ENCODE measurements around the gene ZRANB1. TPM values are rescaled to one million over a fixed set of nuclear protein-coding genes. Genes with fewer than 3 reads are reported as not detected.

Gene ZRANB1
- total and polyA plus RNA-seq, 2 experiments from 2014 or later: 4.2 to 26.7 TPM

GRCh38 chr10:124998624-124999291 is 56.8 kb downstream of the ZRANB1 start (continued):
- TF ChIP-seq ZNF462 (CRISPR knock-in tag; IDR thresholded peaks at IDR 0.05) (no peak), CREB1 (CRISPR knock-in tag; IDR thresholded peaks at IDR 0.05; ENCODE audit: low read depth) (no peak)
- TF ChIP-seq, protein P1, sequence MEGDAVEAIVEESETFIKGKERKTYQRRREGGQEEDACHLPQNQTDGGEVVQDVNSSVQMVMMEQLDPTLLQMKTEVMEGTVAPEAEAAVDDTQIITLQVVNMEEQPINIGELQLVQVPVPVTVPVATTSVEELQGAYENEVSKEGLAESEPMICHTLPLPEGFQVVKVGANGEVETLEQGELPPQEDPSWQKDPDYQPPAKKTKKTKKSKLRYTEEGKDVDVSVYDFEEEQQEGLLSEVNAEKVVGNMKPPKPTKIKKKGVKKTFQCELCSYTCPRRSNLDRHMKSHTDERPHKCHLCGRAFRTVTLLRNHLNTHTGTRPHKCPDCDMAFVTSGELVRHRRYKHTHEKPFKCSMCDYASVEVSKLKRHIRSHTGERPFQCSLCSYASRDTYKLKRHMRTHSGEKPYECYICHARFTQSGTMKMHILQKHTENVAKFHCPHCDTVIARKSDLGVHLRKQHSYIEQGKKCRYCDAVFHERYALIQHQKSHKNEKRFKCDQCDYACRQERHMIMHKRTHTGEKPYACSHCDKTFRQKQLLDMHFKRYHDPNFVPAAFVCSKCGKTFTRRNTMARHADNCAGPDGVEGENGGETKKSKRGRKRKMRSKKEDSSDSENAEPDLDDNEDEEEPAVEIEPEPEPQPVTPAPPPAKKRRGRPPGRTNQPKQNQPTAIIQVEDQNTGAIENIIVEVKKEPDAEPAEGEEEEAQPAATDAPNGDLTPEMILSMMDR (conservative IDR thresholded peaks at IDR 0.05; ENCODE audit: low read depth in 2 of 2): no peak

- no peaks in the 10 kb centered on the region for H3K27me3 ChIP-seq (ENCODE audit: insufficient read depth)
- H2AFZ ChIP-seq: no peak overlapping the region
- no peak overlapping the region for H3K27ac Mint-ChIP-seq
- peaks cover 20% of the 10 kb centered on the region; the same call in 1 of the 2 replicates for H4K20me1 ChIP-seq (replicated peaks; ENCODE audit: insufficient read depth)
- H3K4me1 ChIP-seq (ENCODE audit: insufficient read depth): no peaks in the 10 kb centered on the region
- no peak overlapping the region for H3K4me3 ChIP-seq
- no peak overlapping the region for H3K4me3 Mint-ChIP-seq
- H3K4me2 ChIP-seq: no peak overlapping the region
- H3K4me1 Mint-ChIP-seq: peaks cover 7% of the 10 kb centered on the region
- H3K9me3 Mint-ChIP-seq: peaks cover 3% of the 10 kb centered on the region; the same call in 1 of the 3 replicates
- no peaks in the 10 kb centered on the region for H3K9me2 ChIP-seq (ENCODE audit: insufficient read depth)
- no peak for DNase-seq (ENCODE audit: low spot score)
- peaks cover 98% of the 10 kb centered on the region for H3K36me3 Mint-ChIP-seq (ENCODE audit: low read depth)
- peaks cover 67% of the 10 kb centered on the region for H3K27me3 Mint-ChIP-seq (ENCODE audit: insufficient read depth, low read depth, poor library complexity)
- H3K79me2 ChIP-seq (replicated peaks; ENCODE audit: insufficient read depth): peaks cover 15% of the 10 kb centered on the region
- H3K36me3 ChIP-seq (ENCODE audit: insufficient read depth): peaks cover 12% of the 10 kb centered on the region; the same call in 1 of the 2 replicates
- no peak for ATAC-seq
- H3F3A ChIP-seq (replicated peaks; ENCODE audit: low read depth): peaks cover 20% of the 10 kb centered on the region
- no peak overlapping the region for H3K27ac ChIP-seq (ENCODE audit: low read depth)
- TF ChIP-seq ZNF462 (CRISPR knock-in tag; IDR thresholded peaks at IDR 0.05) (no peak), EZH2 (IDR thresholded peaks at IDR 0.05; ENCODE audit: low read depth, unreplicated experiment) (no peak)
Observed at GRCh38 chr10:124999433-125000365, 57.8 kb downstream of the ZRANB1 start.
